Measurements from ENCODE around the gene MAST4.

The MAST4 gene

GRCh38 chr5:66606713-66607112 lies 10.5 kb downstream of the MAST4 start:
- no peak for ATAC-seq

GRCh38 chr5:66608501-66608900 lies 12.3 kb downstream of the MAST4 start:
- ATAC-seq: no peak

DNA sequence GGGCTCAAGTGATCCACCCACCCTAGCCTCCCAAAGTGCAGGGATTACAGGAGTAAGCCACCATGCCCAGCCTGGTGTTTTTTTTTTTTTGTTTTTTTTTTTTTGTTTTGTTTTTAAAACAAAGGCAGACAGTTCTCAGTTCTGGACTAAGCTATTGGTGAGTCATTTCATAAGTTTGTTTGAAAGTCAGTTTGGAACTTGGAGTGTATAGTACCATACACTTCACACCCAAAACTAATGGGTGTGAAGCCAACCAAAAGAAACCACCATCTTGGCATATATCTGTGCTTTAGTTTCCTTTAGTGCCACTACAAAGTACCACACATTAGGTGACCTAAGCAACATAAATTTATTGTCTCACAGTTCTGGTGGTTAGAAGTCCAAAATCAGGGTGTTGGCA lies 13.4 kb downstream of the MAST4 start:
- no peak for ATAC-seq

DNA sequence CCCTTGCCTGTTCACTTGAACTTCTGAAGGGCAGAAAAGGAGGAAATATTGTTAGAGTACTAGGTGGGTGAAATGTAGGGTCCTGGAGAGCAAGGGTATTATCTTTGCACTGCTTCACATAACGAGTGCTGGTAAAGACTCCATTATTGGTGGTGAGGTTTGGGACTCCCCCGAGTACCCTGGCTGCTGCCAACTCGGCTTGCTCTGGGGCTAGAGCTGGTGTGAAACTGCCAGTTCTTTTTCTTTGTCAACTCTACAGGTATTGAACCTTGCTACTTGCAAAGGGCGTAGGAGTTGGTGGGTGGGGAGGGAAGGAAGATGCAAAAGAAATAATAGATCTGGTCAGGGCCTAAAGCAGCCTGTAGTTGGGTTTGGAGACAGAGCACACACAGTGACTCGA lies 16.0 kb downstream of the MAST4 start:
- no peak for ATAC-seq

- no peak for ATAC-seq
Measured at GRCh38 chr5:66615136-66615535, 18.9 kb downstream of the MAST4 start.

DNA sequence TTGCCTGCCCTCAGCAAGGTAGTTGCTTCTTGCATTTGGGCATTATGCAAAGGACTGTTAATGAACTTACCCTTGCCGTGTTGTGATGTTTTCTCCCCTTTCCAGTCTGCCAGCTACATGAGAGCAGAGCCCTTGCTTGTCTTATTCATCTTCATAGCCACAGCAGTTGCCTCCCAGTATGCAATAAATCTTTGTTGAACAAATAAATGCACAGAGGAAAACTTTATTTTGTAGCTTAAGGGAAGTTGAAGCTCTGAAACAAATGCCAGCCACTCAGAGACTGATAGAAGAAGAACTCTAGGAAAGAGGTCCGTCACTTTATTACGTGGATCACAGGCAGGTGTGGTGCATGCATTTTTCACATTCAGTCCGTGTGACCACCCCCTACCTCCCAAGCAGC lies 19.7 kb downstream of the MAST4 start:
- ATAC-seq: no peak

GRCh38 chr5:66616520-66617225 lies 20.5 kb downstream of the MAST4 start:
- no peak for ATAC-seq

- ATAC-seq: no peak
Measured at GRCh38 chr5:66617226-66617861, 21.2 kb downstream of the MAST4 start.

GRCh38 chr5:66617991-66618768 lies 22.0 kb downstream of the MAST4 start:
- ATAC-seq: no peak

DNA sequence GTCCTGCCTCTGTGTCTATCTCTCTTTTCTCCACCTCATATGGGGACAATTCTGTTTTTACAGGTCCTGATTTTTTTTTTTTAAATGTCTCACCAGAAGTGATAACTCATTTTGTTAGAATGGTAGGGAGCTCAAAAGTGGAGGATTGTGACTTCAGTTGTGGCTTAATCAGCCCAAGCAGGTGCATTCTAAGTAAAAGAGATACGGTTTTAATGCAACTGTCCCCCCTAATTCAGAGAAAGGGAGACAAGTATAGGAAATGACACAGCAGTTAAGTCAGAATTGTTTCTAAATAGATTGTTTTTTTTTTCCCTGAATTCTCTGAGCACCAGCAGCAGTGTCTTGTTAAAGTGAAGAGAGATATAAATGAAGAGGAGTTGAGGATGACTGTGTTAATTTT lies 24.5 kb downstream of the MAST4 start:
- ATAC-seq: no peak

- ATAC-seq: no peak
Measured at GRCh38 chr5:66621146-66621545, 25.0 kb downstream of the MAST4 start.

DNA sequence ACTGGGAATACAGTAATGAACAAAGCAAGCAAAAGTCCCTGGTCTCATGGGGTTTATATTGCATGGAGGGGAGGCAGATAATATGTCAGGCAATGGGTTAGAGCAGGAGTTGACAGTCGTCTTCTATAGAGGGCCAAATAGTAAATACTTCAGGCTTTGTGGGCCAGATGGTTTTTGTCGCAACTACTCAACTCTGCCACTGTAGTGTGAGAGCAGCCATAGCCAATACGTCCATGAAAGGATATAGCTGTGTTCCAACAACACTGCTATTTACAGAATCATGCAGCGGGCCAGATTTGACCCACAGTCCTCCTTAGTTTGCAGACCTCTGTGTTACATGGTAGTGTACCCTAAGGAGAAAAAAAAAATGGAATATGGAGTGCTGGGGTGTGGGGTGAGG lies 25.5 kb downstream of the MAST4 start:
- ATAC-seq: no peak

DNA sequence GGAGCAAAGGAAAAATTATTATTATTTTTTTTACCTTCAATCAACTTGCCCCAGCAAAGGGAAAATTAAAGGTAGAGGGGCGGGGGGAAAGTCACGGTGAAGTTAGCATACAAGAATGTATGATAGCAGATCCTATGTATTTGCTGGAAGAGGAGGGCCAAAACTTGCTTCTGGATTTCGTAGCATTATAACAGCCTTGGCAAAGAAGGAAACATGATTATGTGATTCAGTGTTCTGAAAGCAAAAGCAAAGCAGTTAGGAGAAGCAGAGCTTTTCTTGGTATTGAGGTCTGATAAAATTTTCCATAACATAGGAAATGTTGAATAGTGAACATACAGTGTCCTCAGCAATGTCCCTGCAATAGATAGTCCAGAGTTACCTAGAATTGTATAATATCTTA lies 32.4 kb downstream of the MAST4 start:
- no peak for ATAC-seq

DNA sequence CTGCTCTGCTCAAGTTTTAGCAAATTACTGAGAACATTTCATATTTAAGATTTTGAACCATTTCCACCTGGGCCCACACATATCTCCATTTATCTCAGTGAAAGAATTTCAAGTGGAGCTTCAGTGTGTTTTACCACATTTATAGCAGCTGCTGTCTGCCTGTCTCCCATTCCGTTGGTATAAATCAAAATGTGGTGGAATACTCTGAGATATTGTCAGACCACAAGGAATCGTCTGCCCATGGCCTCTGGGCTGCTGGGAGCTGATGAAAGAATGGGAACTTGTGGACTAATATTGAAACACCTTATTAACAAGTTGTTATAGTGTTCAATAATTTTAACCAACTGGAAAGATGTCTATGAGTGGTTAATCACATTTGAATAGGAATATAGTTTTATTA lies 33.3 kb downstream of the MAST4 start:
- ATAC-seq: no peak

DNA sequence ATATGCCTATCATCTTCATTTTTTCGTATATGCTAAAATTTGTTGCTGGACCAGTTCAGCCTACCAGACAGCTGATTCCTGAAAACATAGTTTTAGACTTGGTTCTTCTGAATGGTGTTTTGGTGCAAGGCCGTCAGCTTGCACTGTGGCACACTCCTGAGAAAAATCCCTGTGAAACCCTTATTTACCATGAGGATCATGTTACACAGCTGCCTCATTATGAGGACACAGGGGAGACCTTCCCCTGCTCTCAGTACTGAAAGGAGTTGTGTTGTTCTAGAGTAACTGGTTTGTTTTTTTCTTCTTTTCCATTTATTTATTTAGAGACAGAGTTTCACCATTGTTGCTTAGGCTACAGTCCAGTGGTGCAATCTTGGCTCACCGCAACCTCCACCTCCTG lies 37.6 kb downstream of the MAST4 start:
- no peak for ATAC-seq

DNA sequence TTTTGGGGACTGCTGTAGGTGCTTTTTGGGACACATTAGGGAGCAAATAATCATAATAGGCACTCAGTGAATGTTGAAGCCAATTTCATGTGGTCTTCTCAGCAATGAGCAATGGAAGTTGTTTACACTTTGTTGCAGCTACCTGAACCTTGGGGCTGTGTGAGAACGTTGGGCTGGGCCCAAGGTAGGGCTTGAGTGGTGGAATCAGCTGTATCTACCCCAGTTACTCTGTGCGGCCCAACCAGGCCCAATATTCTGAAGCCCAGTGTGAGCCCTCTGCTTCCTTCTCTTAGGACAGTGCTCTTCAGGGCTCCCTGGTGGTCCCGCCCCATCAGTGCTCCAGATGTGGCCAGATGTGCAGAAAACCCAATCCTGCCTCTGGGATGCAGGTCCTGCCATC lies 38.4 kb downstream of the MAST4 start:
- ATAC-seq: no peak

DNA sequence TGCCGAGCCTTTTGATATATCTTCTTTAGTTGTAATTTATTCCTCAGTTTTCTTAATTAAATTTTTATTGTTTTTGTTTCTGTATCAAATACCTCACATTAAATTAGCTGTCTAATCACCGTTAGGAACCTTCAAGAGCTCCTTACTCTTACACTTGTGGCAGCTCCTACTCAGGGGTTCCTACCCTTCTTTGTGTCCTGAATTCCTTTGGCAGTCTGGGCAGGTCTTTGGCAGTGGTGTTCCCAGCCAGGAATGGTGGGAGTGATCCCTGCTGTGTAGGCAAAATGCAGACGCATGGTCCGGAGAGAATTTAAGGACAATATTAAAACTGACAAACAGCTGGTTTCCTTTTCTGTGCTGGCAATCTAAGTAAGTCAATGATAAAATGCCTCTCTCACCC lies 41.8 kb downstream of the MAST4 start:
- ATAC-seq: no peak

GRCh38 chr5:66639037-66639436 lies 42.8 kb downstream of the MAST4 start:
- ATAC-seq: no peak

GRCh38 chr5:66642538-66642937 lies 46.3 kb downstream of the MAST4 start:
- no peak for ATAC-seq

GRCh38 chr5:66643387-66643786 lies 47.2 kb downstream of the MAST4 start:
- ATAC-seq: no peak

- no peak for ATAC-seq
Measured at GRCh38 chr5:66644111-66644510, 47.9 kb downstream of the MAST4 start.

DNA sequence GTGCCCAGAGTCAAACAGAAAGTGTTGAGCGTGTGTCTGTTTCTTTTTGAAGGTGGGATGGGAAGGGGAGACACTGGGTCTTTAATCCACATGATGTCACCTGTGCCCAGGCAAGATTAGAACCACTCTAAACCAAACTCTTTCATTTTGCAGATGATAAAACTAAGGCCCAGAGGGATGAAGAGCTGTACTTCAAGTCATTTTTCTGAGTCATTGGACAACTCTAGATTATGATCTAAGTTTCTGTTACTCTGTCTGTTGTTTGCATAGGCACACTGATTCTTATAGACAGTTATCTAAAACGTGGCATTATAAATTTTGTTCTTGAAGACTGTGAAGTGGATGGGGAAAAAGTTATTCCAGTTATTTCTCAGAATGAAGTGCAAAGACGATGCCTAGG lies 48.8 kb downstream of the MAST4 start:
- ATAC-seq: no peak

DNA sequence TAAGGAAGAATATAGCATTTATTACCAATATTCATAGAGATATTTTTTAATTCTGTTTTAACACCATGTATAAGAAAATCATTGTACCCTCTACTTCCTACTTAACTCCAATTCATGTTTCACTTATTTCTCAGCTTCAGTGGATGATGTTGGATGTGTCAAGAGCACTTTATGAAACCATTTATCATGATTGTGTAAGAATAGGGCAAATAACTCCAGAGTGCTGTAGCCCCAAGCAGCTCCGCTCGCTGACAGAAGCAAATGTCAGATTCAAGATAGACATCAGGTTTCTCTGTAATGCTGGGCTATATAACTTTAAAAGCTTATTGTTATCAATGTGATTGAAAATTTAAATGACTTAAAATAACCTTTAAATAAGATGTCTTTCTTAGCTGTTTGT lies 50.4 kb downstream of the MAST4 start:
- ATAC-seq: no peak
